NCI-H1694 (cell line): ENCODE measurements around the gene ITGB1.

Source experiments
- DNase-seq: peaks from one replicate; lab custom pipeline; 2025; lab: John Stamatoyannopoulos, UW

ITGB1 gene

DNA sequence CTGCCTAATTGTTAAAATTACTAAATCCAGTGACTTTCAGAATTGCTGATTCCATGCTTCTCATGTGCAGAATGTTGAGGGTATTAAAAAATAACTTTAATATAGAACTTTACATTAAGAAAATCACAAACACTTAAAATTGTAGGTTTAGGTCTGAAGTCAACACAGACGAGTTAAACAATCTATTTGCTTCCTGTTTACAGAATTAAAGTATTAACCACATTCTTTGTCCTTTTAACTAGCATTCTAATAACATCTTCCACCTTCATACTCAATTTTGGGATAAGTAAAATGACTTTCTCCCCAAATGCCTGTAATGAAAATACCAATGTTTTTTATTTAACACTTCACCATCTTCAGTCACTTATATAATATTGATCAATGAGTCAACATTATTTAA lies 2.2 kb downstream of the ITGB1 start:
- no peak for DNase-seq

DNA sequence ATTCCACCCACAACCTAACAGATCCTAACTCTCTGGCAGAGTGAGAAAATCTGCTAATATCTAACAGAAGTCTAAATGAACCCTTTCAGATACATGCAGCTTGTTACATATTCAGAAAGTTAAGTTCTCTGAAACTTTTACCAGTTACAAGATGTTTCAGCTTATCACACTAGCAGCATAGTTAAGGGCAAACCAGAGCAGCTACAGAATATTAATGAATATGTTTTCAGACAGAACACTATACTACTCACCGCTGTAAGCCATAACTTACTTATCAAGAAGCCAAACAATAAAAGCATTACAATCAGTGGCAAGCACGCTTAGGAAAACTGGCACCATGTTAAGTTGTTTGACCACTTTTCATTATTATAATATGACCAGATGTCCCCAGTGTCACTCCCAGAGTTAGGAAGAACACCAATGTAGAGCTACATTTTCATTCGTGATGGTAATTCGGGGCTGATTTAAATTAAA lies 2.7 kb downstream of the ITGB1 start:
- DNase-seq, result no peak

DNA sequence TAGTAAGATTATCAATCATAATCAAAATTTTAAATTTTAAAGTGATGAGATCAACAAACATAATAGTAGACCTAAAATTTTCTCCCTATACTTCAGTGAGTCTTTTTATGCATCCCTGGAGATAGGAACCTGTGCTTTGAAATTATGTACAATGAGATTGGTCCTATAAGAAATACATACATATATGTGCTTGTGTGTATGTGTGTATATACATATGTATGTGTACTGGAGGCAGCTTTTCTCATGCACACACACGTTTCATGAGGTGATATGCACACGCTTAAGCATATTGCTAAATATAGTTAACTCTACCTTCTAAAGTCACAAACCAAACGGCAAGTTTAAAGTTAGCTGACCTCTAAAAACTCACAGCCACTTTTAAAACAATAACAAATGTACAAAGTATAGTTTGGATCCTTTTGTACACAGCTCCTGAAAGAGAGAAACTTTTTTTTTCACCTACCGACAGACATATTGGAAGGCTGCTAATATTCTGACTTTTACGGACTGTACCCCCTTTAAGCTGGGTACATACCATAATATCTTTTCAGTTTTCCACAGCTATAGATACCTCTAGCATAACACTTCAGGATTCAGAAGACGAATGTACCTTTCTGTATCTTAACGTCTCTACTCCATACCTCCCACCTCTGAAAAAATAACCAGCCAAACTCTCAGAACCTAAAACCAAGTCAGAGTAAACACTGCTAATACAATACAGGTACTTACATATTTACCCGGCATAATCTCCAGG lies 3.3 kb downstream of the ITGB1 start:
- no peak for DNase-seq

DNA sequence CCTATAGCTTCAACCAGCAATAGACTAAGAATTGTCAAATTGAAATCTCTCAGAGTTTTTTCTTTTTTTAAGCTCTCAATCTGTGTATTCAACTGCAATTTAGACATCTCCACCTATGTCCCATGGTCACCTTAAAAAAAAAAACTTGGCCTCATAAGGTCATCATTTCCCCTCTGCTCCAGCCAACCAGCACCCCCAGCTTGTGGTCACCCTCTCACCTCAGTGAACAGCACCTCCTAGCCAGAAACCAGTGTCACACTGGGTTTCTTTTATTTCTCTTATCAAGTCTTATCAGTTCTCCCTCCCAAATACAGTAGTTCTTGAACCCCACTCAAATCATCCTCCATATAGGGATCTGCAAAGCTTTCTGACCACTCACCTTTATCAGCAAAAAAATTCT lies 4.0 kb downstream of the ITGB1 start:
- DNase-seq, result no peak

- DNase-seq, result no peak
Observed at GRCh38 chr10:32953277-32953927, 4.6 kb downstream of the ITGB1 start.

DNA sequence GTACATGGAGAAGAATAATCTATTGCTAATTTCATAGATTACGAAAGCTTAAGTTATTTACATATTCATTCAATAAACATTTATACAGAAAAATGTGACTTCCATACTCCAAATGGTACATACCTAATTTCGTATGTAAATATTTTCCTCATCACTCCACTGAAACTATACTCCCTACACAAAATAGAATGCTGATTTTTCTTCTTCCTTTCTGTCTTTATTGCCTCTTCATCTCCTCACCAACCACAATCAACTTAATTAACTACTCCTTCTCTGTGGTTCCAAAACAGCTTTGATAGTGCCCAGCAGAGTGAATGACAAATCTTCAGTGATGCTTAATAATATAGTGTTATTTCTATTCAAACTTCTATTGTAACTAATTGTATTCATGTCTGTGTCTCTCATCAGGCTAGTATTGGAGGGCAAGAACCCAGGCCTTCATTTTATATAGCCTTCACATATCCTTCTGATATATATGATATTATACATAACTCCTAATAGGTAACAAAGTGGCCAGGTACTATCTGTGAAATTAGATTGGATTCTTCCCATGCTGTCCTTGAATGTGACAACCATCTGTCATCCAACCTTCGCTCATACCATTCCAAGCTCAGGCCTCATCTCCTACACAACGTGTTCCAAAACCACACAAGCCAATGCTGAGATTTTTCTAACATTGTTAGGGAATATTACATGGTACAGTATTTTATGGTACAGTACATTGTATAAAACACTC lies 5.3 kb downstream of the ITGB1 start:
- DNase-seq, result no peak

DNA sequence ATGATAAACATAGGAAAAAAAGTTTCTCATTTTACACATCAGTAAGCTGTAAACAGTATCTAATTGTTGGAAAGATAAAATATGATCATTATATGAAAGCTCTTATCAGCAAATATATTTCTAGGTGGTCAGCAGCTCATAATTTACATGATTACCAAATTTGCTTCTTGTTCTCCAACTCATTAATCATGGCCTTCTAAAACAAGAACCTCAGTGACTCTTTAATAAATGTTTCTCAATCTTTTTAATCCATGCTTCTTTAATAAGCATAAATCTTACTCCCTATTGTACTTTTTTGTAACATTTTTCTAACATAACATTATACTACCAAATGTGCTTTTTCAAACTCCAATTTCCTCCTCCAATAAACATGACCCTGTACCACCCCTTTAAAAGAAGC lies 5.9 kb downstream of the ITGB1 start:
- no peak for DNase-seq

DNA sequence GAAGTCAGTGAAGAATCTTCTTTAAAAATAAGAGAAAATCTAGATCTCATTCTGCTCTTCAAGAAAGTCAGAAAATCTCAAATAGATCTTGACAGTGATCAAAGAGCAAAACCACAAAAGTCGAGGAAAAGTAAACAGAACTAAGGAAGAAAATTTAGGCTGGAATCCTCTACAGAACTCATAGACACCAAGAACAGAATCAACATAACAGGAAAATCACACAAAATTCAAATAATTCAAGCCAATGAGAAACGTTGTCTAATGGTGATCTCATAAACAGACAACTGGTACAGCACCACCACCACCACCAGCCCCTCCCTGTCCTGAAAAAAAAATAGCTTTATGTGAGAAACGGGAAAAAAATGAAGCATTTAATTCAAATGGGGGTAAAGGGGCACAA lies 6.9 kb downstream of the ITGB1 start:
- no peak for DNase-seq

GRCh38 chr10:32950591-32951108 lies 7.4 kb downstream of the ITGB1 start:
- no peak for DNase-seq

DNA sequence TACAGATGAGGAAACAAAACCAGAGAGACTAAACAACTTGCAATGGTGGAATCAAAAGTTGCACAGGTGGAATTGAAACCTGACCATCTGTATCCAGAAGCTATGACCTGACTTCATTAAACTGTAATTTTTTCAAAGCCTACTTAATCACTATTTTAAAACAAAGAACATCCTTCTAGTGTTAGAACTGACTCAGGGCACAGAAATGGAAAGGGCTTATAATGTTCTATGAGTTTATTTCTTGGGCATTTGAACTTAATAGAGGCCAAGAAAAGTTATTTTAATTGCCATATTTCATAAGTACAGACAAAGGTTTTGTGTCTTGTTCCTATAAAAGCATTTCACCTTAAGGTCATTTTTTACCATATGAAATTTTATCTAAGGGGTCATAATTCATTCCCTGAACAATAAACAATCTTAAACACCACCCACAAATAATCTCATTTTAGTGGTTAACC lies 8.8 kb downstream of the ITGB1 start:
- no peak for DNase-seq

DNA sequence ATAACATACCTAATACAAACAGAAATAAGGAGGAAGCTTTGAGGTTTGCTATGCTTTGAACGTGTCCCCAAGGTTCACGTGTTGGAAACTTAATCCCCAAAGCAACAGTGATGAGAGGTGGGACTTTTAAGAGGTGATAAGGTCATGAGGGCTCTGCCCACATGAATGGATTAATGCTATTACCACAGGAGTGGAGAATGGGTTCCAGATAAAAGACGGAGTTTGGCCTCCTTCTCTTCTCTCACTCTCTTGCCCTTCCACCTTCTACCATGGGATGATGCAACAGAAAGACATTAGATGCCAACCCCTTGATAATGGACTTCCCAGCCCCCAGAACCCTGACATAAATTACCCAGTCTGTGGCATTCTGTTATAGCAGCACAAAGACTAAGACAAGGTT lies 9.6 kb downstream of the ITGB1 start:
- no peak for DNase-seq

GRCh38 chr10:32947586-32947985 lies 10.4 kb downstream of the ITGB1 start:
- DNase-seq, result no peak

GRCh38 chr10:32946108-32946507 lies 11.9 kb downstream of the ITGB1 start:
- no peak for DNase-seq

DNA sequence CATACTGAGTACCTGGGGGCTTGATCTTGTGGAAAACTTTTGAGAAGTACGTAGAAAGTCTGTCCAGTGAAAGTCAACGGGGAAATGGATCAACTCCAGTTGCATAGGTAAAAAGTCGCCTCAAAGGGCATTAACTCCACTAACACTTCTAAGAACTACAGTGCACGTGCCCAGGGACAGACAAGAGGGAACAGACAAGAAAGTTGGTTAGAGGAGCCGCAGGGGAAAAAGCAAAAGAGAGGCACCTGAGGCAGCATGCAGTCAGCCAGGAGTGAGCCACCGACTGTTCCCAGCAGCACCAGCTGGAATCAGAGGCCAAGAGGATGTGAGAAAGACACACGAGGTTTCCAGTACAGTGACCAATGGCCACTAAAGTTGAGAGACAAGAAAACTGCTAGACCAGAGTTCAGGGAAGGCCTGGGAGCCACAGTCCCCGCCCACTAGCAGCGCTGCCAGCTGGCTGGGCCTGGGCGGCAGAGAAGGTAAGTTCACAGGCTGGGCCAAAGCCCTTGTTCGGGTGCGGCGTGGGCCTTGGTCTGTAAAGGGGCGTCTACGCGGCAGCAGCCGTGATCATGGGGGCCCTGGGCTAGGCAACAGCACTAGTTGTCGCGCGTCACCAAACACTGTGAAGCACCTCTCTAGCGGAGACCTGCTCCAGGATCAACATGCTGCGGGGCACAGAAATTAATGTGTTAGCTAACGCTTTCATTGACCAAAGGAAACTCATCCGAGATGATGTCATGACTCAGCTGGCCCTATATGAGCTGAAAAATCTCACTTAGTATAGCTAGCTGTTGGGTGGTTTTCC lies 14.0 kb downstream of the ITGB1 start:
- DNase-seq, result no peak

GRCh38 chr10:32943395-32943794 lies 14.6 kb downstream of the ITGB1 start:
- no peak for DNase-seq

- no peak for DNase-seq
Observed at GRCh38 chr10:32942081-32942480, 15.9 kb downstream of the ITGB1 start.

- no peak for DNase-seq
Observed at GRCh38 chr10:32941357-32941756, 16.7 kb downstream of the ITGB1 start.

GRCh38 chr10:32940321-32941301 lies 17.4 kb downstream of the ITGB1 start:
- DNase-seq, result no peak

GRCh38 chr10:32939296-32940111 lies 18.5 kb downstream of the ITGB1 start:
- no peak for DNase-seq
